ENCODE data around the gene ARFGEF2. TPM values are rescaled to one million over a fixed set of nuclear protein-coding genes. Genes with fewer than 3 reads are reported as not detected.
"Not testable (repeated sequence)": the region's sequence is repeated elsewhere in the genome, so short reads cannot be mapped to it uniquely, and the experiment has no call there.

The ARFGEF2 gene
- total and polyA plus RNA-seq, 8 donors = 22.1 to 34.5 (median 23.1) TPM

GRCh38 chr20:49006446-49006980, 85.0 kb downstream of the ARFGEF2 start:
- Histone ChIP-seq H3K4me3 (no peak overlapping the region), H3K36me3 (peaks cover 0 to 85% of the 10 kb centered on the region in 2 donors), H3K27ac (no peak overlapping the region), H3K27me3 (no peaks in the 10 kb centered on the region), H3K9me3 (no peaks in the 10 kb centered on the region), H3K4me1 (no peaks in the 10 kb centered on the region)
- ATAC-seq = no peak
- DNase-seq = no peak
- intact Hi-C loops (cut with DNase I) = no loop called here
- no peak for TF ChIP-seq CTCF (IDR thresholded peaks at IDR 0.05)

- H3K4me1 ChIP-seq = no peaks in the 10 kb centered on the region
- H3K27ac ChIP-seq = no peak overlapping the region
- no peaks in the 10 kb centered on the region for H3K9me3 ChIP-seq
- no peak for TF ChIP-seq CTCF (IDR thresholded peaks at IDR 0.05)
- no peak overlapping the region for H3K4me3 ChIP-seq
- no peak for ATAC-seq
- H3K36me3 ChIP-seq = peaks cover 0 to 98% of the 10 kb centered on the region in 2 donors
- DNase-seq = no peak
- intact Hi-C loops (cut with DNase I) = no loop called here
- H3K27me3 ChIP-seq = no peaks in the 10 kb centered on the region
These were observed 88.6 kb downstream of the ARFGEF2 start for GRCh38 chr20:49009899-49010631.

GRCh38 chr20:49024220-49024619, 102.7 kb downstream of the ARFGEF2 start:
- H3K36me3 ChIP-seq = peaks cover 0 to 98% of the 10 kb centered on the region in 2 donors

GRCh38 chr20:49028177-49028576, 106.7 kb downstream of the ARFGEF2 start:
- DNase-seq, H3K9me3 ChIP-seq: not testable (repeated sequence)

More at GRCh38 chr20:49024220-49024619, 102.7 kb downstream of the ARFGEF2 start:
- Histone ChIP-seq H3K27me3 (no peaks in the 10 kb centered on the region), H3K9me3 (no peaks in the 10 kb centered on the region), H3K4me3 (no peak overlapping the region), H3K4me1 (no peaks in the 10 kb centered on the region), H3K27ac (no peak overlapping the region)
- no peak for DNase-seq
- no peak for TF ChIP-seq CTCF (IDR thresholded peaks at IDR 0.05)
- ATAC-seq = no peak
- intact Hi-C loops (cut with DNase I) = no loop called here

GRCh38 chr20:49028684-49029083, 107.2 kb downstream of the ARFGEF2 start:
- H3K36me3 ChIP-seq = peaks cover 0 to 100% of the 10 kb centered on the region in 2 donors
- H3K9me3 ChIP-seq = no peaks in the 10 kb centered on the region
- no peaks in the 10 kb centered on the region for H3K27me3 ChIP-seq
- no peak overlapping the region for H3K4me3 ChIP-seq
- H3K4me1 ChIP-seq = no peaks in the 10 kb centered on the region
- TF ChIP-seq CTCF (IDR thresholded peaks at IDR 0.05) = peak in 1 of 2 donors; percentile 18
- ATAC-seq (peak; percentile 42), DNase-seq (no peak)
- no peak overlapping the region for H3K27ac ChIP-seq
- intact Hi-C loops (cut with DNase I) = no loop called here

More at GRCh38 chr20:49028177-49028576, 106.7 kb downstream of the ARFGEF2 start:
- H3K27ac ChIP-seq; H3K4me3 ChIP-seq; H3K4me1 ChIP-seq; intact Hi-C loops (cut with DNase I); H3K27me3 ChIP-seq; ATAC-seq: not testable (repeated sequence)
- H3K36me3 ChIP-seq = peaks cover 0 to 98% of the 10 kb centered on the region in 2 donors
